Fibroblast of the aortic adventitia (primary cell): ENCODE data around the gene FAT1. TPM values are rescaled to one million over a fixed set of nuclear protein-coding genes. Genes with fewer than 3 reads are reported as not detected.
"Not testable (repeated sequence)": the region's sequence is repeated elsewhere in the genome, so short reads cannot be mapped to it uniquely, and the experiment has no call there.

Experiments used
- DNase-seq: peaks from one replicate; pipeline ENCODE4 v3.0.0-alpha.2; 2010; ENCODE audit warnings: low read depth
- H3K4me3 ChIP-seq: 2 replicates; pipeline ENCODE4 v1.5.1; 2011; ENCODE audit warnings: low read depth, mild to moderate bottlenecking, control low read depth, low read length, moderate library complexity
- CTCF ChIP-seq: IDR thresholded peaks from 2 replicates; pipeline ENCODE4 v1.5.1; 2011; ENCODE audit warnings: mild to moderate bottlenecking, low read length, control low read depth, inconsistent platforms; ENCODE audit not compliant: insufficient read depth
- total RNA-seq: library from RNA; depleted of rRNA; stranded (reverse); fragments of >200 nt; gene quantifications from 2 replicates; pipeline ENCODE4 v1.2.3, GENCODE V29; 2012; ENCODE audit warnings: low replicate concordance

Gene FAT1
- total RNA-seq, 1 donor: 114 TPM

- no peak for DNase-seq
- no peak for TF ChIP-seq CTCF
- H3K4me3 ChIP-seq: no peak overlapping the region
Measured at GRCh38 chr4:186765673-186766546, 42.3 kb upstream of the FAT1 start.

- no peak overlapping the region for H3K4me3 ChIP-seq
- DNase-seq: peak; percentile 28
Measured at GRCh38 chr4:186765138-186765537, 41.5 kb upstream of the FAT1 start.

GRCh38 chr4:186764457-186764856 lies 40.8 kb upstream of the FAT1 start:
- H3K4me3 ChIP-seq: no peak overlapping the region

More at GRCh38 chr4:186765138-186765537, 41.5 kb upstream of the FAT1 start:
- TF ChIP-seq CTCF: no peak

GRCh38 chr4:186762865-186763264 lies 39.2 kb upstream of the FAT1 start:
- DNase-seq: no peak
- TF ChIP-seq CTCF: no peak
- no peak overlapping the region for H3K4me3 ChIP-seq

More at GRCh38 chr4:186764457-186764856, 40.8 kb upstream of the FAT1 start:
- TF ChIP-seq CTCF: no peak
- no peak for DNase-seq

GRCh38 chr4:186762361-186762760 lies 38.7 kb upstream of the FAT1 start:
- H3K4me3 ChIP-seq: no peak overlapping the region
- no peak for TF ChIP-seq CTCF
- DNase-seq: no peak

- H3K4me3 ChIP-seq, DNase-seq: not testable (repeated sequence)
Measured at GRCh38 chr4:186761956-186762355, 38.3 kb upstream of the FAT1 start.

- no peak for DNase-seq
- TF ChIP-seq CTCF: no peak
Measured at GRCh38 chr4:186761393-186761792, 37.7 kb upstream of the FAT1 start.

More at GRCh38 chr4:186761393-186761792, 37.7 kb upstream of the FAT1 start:
- no peak overlapping the region for H3K4me3 ChIP-seq
